GM04503 (cell line): Measurements from ENCODE around the gene C9orf50.
"Not testable (repeated sequence)": the region's sequence is repeated elsewhere in the genome, so short reads cannot be mapped to it uniquely, and the experiment has no call there.

Experiments
- DNase-seq: peaks from one replicate; pipeline ENCODE4 v3.0.0-alpha.2; 2012; ENCODE audit warnings: low read depth

Gene C9orf50

DNA sequence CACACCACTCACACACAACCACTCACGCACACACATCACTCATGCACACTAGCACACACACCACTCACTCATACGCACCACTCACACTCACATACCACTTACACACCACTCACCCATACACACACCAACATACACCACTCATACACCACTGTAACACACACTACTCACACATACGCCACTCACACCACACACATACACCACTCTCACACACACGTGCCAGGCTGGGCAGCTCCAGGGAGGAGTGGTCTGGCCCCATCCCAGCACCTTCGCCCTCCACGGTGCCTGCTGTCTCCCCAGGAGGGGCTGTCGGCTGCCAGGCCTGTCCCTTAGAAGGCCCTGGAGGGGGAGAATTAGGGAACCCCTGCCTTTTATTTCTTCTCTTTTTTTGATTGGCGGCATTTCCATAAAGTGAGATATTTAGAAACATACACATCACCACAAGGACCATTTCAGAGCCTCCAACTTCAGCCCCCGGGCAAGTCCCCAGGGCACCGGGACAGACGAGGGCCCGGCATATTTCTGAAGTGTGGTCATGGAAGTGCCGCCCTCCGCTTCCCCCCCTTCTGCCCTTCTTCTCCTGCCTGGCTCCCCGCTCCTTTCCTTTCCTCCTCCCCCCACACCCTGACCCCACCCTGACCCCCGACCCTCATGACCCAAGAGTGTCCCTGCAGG, 27.3 kb upstream of the C9orf50 start:
- DNase-seq = no peak

GRCh38 chr9:129647635-129648034, 26.7 kb upstream of the C9orf50 start:
- DNase-seq = no peak

GRCh38 chr9:129646654-129647053, 25.8 kb upstream of the C9orf50 start:
- no peak for DNase-seq

GRCh38 chr9:129646252-129646651, 25.4 kb upstream of the C9orf50 start:
- no peak for DNase-seq

- no peak for DNase-seq
These were observed 24.0 kb upstream of the C9orf50 start for GRCh38 chr9:129644902-129645301.

GRCh38 chr9:129644365-129644764, 23.5 kb upstream of the C9orf50 start:
- no peak for DNase-seq

DNA sequence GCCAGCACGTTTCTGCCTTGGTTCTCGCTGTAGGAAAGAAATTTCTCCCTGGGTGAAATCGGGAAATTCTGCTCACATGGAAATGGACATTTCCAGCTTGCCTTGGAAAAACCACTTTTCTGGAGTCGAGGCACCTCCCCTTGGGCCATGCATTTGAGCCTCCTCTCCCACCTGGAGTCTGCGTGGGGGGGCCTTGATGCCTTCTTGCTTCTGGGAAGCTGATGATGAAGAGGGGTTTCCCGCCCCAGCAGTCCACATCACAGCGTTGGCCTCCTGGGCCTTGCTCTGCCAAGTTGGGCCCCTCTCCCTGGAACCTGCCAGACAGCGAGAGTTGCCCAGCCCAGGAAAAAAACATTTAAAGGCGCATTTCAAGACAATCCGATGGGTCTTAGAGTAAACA, 22.8 kb upstream of the C9orf50 start:
- DNase-seq = no peak

GRCh38 chr9:129641750-129642585, 21.1 kb upstream of the C9orf50 start, which contains the start of gene ASB6:
Gene ASB6 (minus strand): TSS chr9:129642151. CDS start chr9:129641999, 152 bp downstream.
- peak; percentile 78 for DNase-seq

DNA sequence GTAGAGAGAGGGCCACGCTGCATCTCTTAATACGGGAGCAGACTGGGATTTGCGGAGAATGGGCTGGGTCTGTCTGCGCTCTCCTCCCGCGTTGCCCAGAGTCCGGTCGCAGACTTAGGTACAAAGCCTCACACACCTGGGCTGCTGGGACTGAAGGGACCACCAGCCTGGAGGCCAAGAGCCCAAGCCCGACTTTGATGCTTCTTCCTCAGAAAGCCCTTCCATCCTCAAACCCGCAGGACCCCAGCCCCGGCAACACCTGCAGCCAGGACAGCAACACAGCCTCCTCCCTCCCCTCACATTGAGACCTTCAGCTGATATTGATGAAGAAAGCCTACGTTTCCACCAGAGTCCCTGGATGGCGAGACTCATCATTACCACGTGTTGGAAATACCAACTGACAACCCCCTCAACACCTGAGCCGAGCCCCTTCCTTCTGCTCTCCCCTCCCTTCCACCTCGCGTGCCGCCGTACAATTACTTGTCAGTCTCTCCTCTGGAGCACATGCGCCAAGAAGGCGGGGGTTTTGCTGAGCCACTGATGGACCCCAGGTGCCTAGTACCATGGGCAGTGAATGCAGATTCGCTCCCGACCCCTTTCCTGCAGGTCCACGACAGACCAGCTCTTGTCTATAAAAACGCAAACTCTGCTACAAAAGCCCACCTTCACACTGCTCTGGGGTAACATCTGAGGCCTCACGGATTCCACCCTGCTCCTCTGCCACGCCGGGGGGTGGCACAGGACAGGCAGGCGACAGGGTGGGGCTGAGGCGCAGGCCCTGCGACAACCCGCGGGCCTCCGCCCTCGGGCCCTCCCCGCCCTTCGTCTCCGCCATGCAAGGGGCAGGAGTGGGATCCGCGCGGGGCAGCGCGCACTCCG, 20.2 kb upstream of the C9orf50 start:
- no peak for DNase-seq

- no peak for DNase-seq
These were observed 19.4 kb upstream of the C9orf50 start for GRCh38 chr9:129640086-129640870.

DNA sequence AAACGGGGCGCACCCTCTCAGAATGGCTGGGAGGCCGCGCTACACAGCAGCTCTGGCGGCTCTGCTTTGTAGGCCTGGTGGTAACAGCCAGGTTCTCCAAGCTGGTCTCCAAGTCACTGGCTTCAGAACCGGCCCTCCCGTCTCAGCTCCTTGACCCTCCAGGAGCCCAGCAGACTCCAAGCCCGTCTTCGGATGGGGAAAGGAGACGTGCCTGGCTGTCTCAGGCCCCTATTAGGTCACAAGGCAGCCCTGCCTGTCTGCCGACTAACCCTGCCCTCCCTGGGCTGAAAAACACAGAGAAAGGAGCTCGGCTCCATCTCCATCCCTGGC, 18.8 kb upstream of the C9orf50 start:
- DNase-seq = no peak

DNA sequence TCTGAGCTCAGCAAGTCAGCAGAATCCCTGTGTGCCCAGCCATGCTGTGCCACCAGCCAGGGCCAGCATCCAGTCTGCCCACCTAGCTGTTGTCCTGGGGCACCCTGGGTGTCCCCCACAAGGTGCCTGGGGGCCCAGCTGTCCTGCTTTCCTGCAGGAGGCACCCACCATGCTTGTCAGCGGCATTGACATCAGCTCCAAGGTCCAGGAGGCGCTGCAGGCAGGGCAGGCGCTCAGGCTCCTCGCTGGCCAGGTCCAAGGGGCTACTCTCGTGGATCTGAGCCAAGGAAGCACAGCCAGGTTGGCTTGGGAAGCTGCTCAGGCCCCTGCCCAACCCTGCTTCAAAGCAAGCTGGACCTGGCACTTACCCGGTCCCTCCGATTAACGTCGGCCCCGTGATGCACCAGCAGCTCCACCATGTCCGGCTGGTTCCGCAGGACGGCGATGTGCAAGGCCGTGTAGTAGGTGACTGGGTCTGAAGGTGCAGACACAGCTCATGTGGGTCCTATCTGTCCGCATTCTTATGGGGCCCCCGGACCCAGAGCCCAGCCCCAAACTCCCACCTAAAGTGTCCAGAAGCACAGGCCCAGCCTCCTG, 18.2 kb upstream of the C9orf50 start:
- no peak for DNase-seq

- DNase-seq = no peak
These were observed 17.0 kb upstream of the C9orf50 start for GRCh38 chr9:129637673-129638439.

DNA sequence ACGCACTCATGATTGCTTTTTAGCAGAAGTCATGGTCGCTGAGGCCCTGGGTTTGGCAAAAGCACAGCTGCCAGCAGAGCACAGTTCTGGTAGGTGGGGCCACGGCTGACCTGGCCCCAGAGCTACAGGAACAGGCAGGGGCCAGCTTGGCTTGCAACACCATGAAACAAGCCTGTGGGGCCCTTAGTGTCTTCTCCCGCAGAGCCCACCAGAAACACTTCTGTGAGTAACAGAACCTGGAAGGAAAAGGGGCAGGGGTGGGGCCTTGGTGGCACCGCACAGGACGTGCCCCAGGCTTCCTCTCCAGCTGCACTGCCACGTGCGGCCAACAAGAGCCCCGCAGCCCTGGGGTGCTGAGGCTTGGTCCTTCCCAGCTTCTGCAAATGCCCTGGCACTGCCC, 16.2 kb upstream of the C9orf50 start:
- DNase-seq = no peak

DNA sequence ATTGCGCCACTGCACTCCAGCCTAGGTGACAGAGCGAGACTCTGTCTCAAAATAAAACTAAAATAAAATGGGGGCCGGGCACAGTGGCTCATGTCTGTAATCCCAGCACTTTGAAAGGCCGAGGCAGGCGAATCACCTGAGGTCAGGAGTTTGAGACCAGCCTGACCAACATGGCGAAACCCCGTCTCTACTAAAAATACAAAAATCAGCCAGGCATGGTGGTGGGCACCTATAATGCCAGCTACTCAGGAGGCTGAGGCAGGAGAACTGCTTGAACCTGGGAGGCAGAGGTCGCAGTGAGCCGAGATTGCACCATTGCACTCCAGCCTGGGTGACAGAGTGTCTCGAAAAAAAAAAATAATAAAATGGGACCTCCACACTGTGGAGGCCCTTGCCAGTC, 15.4 kb upstream of the C9orf50 start:
- not testable (repeated sequence) for DNase-seq

DNA sequence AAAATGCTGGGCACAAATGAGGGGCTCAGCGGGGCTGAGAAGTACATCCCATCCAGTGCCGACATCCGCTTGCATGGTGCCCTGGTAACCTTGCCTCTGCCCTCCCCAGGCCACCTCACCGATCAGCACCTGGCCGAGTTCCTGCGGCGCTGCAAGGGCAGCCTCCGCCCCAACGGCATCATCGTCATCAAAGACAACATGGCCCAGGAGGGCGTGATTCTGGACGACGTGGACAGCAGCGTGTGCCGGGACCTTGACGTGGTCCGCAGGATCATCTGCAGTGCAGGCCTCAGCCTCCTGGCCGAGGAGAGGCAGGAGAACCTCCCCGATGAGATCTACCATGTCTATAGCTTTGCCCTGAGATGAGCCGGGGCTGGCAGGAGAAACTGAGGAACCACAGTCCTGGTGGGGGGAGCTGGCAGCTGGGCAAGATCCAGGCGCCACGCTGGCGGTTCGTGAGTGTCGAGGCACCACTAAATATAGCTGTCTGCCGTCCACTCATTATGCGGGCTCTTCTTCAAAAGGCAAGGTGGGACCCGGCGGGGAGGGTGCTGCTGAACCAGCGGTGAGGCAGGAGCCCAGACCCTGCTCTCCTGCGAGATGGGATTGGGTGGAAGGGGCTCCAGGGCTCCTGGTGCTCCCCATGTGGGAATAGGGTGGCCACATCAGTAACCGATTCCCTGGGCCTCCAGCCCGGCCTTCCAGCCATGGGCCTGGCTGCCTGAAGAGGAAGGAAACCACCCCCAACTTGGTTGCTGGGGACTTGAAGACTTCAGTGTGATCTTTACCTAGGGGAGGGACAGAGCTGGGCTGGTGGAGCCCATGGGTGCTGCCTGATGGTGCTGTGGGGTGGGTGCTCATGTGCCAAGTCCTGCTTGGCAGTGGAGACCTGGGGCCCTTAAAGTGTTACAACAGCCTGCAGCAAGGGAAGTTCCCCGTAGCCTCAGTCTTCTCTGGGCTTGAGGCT, 14.5 kb upstream of the C9orf50 start:
- no peak for DNase-seq

- no peak for DNase-seq
These were observed 12.9 kb upstream of the C9orf50 start for GRCh38 chr9:129633848-129634247.

GRCh38 chr9:129633207-129633606, 12.3 kb upstream of the C9orf50 start:
- DNase-seq = no peak

DNA sequence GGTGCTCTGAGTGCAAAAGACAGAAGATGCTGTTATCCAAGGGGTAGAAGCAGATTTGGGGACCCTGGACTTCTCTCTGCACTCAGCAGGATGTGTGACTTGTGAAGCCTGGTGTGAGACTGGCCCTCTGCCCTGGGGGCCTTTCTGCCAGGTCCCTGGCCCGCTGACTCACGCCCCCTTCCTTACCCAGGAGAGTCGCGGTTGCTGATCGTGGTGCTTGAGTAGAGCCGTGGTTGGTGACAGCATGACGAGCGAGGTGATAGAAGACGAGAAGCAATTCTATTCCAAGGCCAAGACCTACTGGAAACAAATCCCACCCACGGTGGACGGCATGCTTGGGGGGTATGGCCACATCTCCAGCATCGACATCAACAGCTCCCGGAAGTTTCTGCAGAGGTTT, 11.6 kb upstream of the C9orf50 start:
- no peak for DNase-seq
